Femur (tissue), 1 donor: ENCODE measurements around the gene KRT1.

Experiments used
- DNase-seq: peaks from one replicate; pipeline ENCODE4 v3.0.0-alpha.2; 2017

Gene KRT1

GRCh38 chr12:52698651-52699340 lies 18.6 kb upstream of the KRT1 start:
- no peak for DNase-seq

- DNase-seq: no peak
Observed at GRCh38 chr12:52697058-52697582, 16.9 kb upstream of the KRT1 start.

- DNase-seq: no peak
Observed at GRCh38 chr12:52696588-52696987, 16.4 kb upstream of the KRT1 start.

GRCh38 chr12:52695039-52695438 lies 14.8 kb upstream of the KRT1 start:
- DNase-seq: no peak

- no peak for DNase-seq
Observed at GRCh38 chr12:52694151-52694550, 13.9 kb upstream of the KRT1 start.

- DNase-seq: no peak
Observed at GRCh38 chr12:52693261-52693660, 13.1 kb upstream of the KRT1 start.

- DNase-seq: no peak
Observed at GRCh38 chr12:52692254-52692653, 12.0 kb upstream of the KRT1 start.

- no peak for DNase-seq
Observed at GRCh38 chr12:52691841-52692150, 11.6 kb upstream of the KRT1 start.

- DNase-seq: no peak
Observed at GRCh38 chr12:52691076-52691840, 11.1 kb upstream of the KRT1 start.

- no peak for DNase-seq
Observed at GRCh38 chr12:52690351-52691075, 10.3 kb upstream of the KRT1 start.

GRCh38 chr12:52689936-52690335 lies 9.7 kb upstream of the KRT1 start:
- no peak for DNase-seq

- no peak for DNase-seq
Observed at GRCh38 chr12:52689239-52689638, 9.0 kb upstream of the KRT1 start.

GRCh38 chr12:52688481-52688880 lies 8.3 kb upstream of the KRT1 start:
- no peak for DNase-seq

GRCh38 chr12:52687497-52688385 lies 7.5 kb upstream of the KRT1 start:
- DNase-seq: no peak

- DNase-seq: no peak
Observed at GRCh38 chr12:52686756-52687487, 6.7 kb upstream of the KRT1 start.

- DNase-seq: no peak
Observed at GRCh38 chr12:52686063-52686462, 5.9 kb upstream of the KRT1 start.

GRCh38 chr12:52685406-52685890 lies 5.2 kb upstream of the KRT1 start:
- no peak for DNase-seq

- DNase-seq: no peak
Observed at GRCh38 chr12:52684431-52684830, 4.2 kb upstream of the KRT1 start.

GRCh38 chr12:52683575-52684300 lies 3.5 kb upstream of the KRT1 start:
- no peak for DNase-seq

GRCh38 chr12:52682938-52683574 lies 2.8 kb upstream of the KRT1 start:
- DNase-seq: no peak

GRCh38 chr12:52682381-52682660 lies 2.1 kb upstream of the KRT1 start:
- no peak for DNase-seq
